A673 (cell line): ENCODE data around the gene PTPN5. TPM values are rescaled to one million over a fixed set of nuclear protein-coding genes. Genes with fewer than 3 reads are reported as not detected.

Source experiments
- BruUV-seq: library from RNA; stranded (reverse); fragments of 400-500 nt; replicated peaks from 2 replicates; lab custom pipeline; 2021; lab: Mats Ljungman, UMichigan
- CTCF ChIA-PET: fragments of 300-600 bp; sonication (Branson Sonifier 250); formaldehyde crosslinking; loops from one replicate; lab custom pipeline; 2022; ENCODE audit warnings: antibody characterized with exemption; lab: Charles Lee
- POLR2A ChIA-PET: fragments of 300-600 bp; sonication (Branson Sonifier 250); formaldehyde crosslinking; loops from one replicate; lab custom pipeline; 2022; ENCODE audit warnings: antibody characterized with exemption; ENCODE audit not compliant: low non-redundant PET; lab: Charles Lee
- DNase-seq: peaks from one replicate; pipeline ENCODE4 v3.0.0-alpha.2; 2015; ENCODE audit warnings: low spot score
- H3K27ac ChIP-seq: fragments of 200-600 bp; sonication (generic); 2 replicates; pipeline ENCODE4 v1.5.1; 2016; ENCODE audit warnings: mixed run types, low read depth, mild to moderate bottlenecking, mixed read lengths, antibody characterized with exemption, low read length; ENCODE audit not compliant: poor library complexity, severe bottlenecking
- H3K27me3 ChIP-seq: fragments of 200-600 bp; sonication (generic); replicated peaks from 2 replicates; pipeline ENCODE4 v1.6.1; 2017; ENCODE audit warnings: mixed run types, low read depth, mild to moderate bottlenecking, mixed read lengths, antibody characterized with exemption, low read length; ENCODE audit not compliant: insufficient read depth, poor library complexity
- H3K36me3 ChIP-seq: fragments of 200-600 bp; sonication (generic); 2 replicates; pipeline ENCODE4 v1.6.1; 2016; ENCODE audit warnings: mixed run types, mild to moderate bottlenecking, mixed read lengths, antibody characterized with exemption, low read length; ENCODE audit not compliant: insufficient read depth, poor library complexity, severe bottlenecking
- H3K4me1 ChIP-seq: fragments of 200-600 bp; sonication (generic); 2 replicates; pipeline ENCODE4 v1.6.1; 2017; ENCODE audit warnings: mixed run types, mild to moderate bottlenecking, mixed read lengths, antibody characterized with exemption, low read length; ENCODE audit not compliant: insufficient read depth, poor library complexity, severe bottlenecking
- H3K4me3 ChIP-seq: fragments of 200-600 bp; sonication (generic); 2 replicates; pipeline ENCODE4 v1.5.1; 2016; ENCODE audit warnings: low read depth, mixed run types, mild to moderate bottlenecking, mixed read lengths, low read length; ENCODE audit not compliant: poor library complexity, severe bottlenecking
- H3K9me3 ChIP-seq: fragments of 200-600 bp; sonication (generic); 2 replicates; pipeline ENCODE4 v1.6.1; 2016; ENCODE audit warnings: mixed run types, low read depth, mild to moderate bottlenecking, mixed read lengths, antibody characterized with exemption, low read length; ENCODE audit not compliant: poor library complexity, severe bottlenecking
- CTCF ChIP-seq: fragments of 300-800, 200-600 bp; sonication (generic); conservative IDR thresholded peaks from 2 replicates; pipeline ENCODE4 v1.5.1; 2017; ENCODE audit warnings: low read depth, mild to moderate bottlenecking, antibody characterized with exemption, low read length, moderate library complexity, mixed read lengths
- EZH2 ChIP-seq: fragments of 200-600 bp; sonication (generic); IDR thresholded peaks from 2 replicates; pipeline ENCODE4 v1.6.1; 2017; ENCODE audit warnings: borderline replicate concordance, low read depth, mild to moderate bottlenecking, mixed read lengths, antibody characterized with exemption, low read length; ENCODE audit not compliant: poor library complexity, severe bottlenecking
- intact Hi-C: fragments of 100-400 bp; cut with micrococcal nuclease; formaldehyde crosslinking; loops from one replicate; pipeline ENCODE4 v1.10.0; 2022; ENCODE audit not compliant: unreplicated experiment
- total RNA-seq: library from RNA; stranded (reverse); gene quantifications from 2 replicates; pipeline ENCODE4 v1.2.3, GENCODE V29; 2021

The PTPN5 gene
- total RNA-seq, 1 experiment from 2014 or later = 0.21 TPM

GRCh38 chr11:18765554-18765953 lies 26.0 kb downstream of the PTPN5 start:
- no peak overlapping the region for H3K4me3 ChIP-seq
- POLR2A ChIA-PET = no interaction called here
- no peaks in the 10 kb centered on the region for H3K9me3 ChIP-seq
- BruUV-seq = no TSS peak
- intact Hi-C loops = no loop called here
- H3K4me1 ChIP-seq = no peaks in the 10 kb centered on the region
- H3K36me3 ChIP-seq = no peaks in the 10 kb centered on the region
- no peak overlapping the region for H3K27ac ChIP-seq
- DNase-seq = no peak
- TF ChIP-seq EZH2 = no peak
- CTCF ChIA-PET = no interaction called here
- H3K27me3 ChIP-seq = no peaks in the 10 kb centered on the region

- DNase-seq = no peak
- Histone ChIP-seq H3K4me1 (no peaks in the 10 kb centered on the region), H3K27me3 (no peaks in the 10 kb centered on the region), H3K27ac (no peak overlapping the region), H3K36me3 (no peaks in the 10 kb centered on the region), H3K9me3 (no peaks in the 10 kb centered on the region), H3K4me3 (no peak overlapping the region)
- no TSS peak for BruUV-seq
- POLR2A ChIA-PET = no interaction called here
- intact Hi-C loops = no loop called here
- CTCF ChIA-PET = no interaction called here
- TF ChIP-seq CTCF (no peak), EZH2 (no peak)
These were observed 29.9 kb downstream of the PTPN5 start for GRCh38 chr11:18761741-18762140.

- intact Hi-C loops = no loop called here
- CTCF ChIA-PET = no interaction called here
- TF ChIP-seq CTCF (no peak), EZH2 (no peak)
- Histone ChIP-seq H3K4me3 (no peak overlapping the region), H3K27ac (no peak overlapping the region), H3K9me3 (no peaks in the 10 kb centered on the region), H3K27me3 (no peaks in the 10 kb centered on the region), H3K4me1 (no peaks in the 10 kb centered on the region), H3K36me3 (no peaks in the 10 kb centered on the region)
- POLR2A ChIA-PET = no interaction called here
- DNase-seq = no peak
- BruUV-seq = no TSS peak
These were observed 30.5 kb downstream of the PTPN5 start for GRCh38 chr11:18761144-18761543.

- H3K27ac ChIP-seq = no peak overlapping the region
- no peak overlapping the region for H3K4me3 ChIP-seq
- no peaks in the 10 kb centered on the region for H3K36me3 ChIP-seq
- H3K9me3 ChIP-seq = no peaks in the 10 kb centered on the region
- intact Hi-C loops = no loop called here
- TF ChIP-seq EZH2 (no peak), CTCF (no peak)
- DNase-seq = no peak
- no peaks in the 10 kb centered on the region for H3K4me1 ChIP-seq
- H3K27me3 ChIP-seq = no peaks in the 10 kb centered on the region
- CTCF ChIA-PET = no interaction called here
- POLR2A ChIA-PET = no interaction called here
- BruUV-seq = no TSS peak
These were observed 33.8 kb downstream of the PTPN5 start for GRCh38 chr11:18757811-18758210.
